Lung (tissue), 16 donors: Measurements from ENCODE around the gene BSDC1. TPM values are rescaled to one million over a fixed set of nuclear protein-coding genes. Genes with fewer than 3 reads are reported as not detected.
"Not testable (repeated sequence)": the region's sequence is repeated elsewhere in the genome, so short reads cannot be mapped to it uniquely, and the experiment has no call there.

Source experiments
- ATAC-seq: fragments of 200-7000 bp; cut with Tn5 transposase; one replicate; pipeline ENCODE4 v1.9.1; 2020; ENCODE audit warnings: moderate number of reproducible peaks; ENCODE audit not compliant: insufficient read depth, low FRiP score
- DNase-seq, 3 donors: peaks; one replicate each; pipeline ENCODE4 v3.0.0-alpha.2; 2013 to 2017
- H3K27ac ChIP-seq, 2 donors: one replicate each; pipeline ENCODE4 v1.5.1; 2013; ENCODE audit warnings: mild to moderate bottlenecking in 2 of 2, moderate library complexity in 2 of 2, control low read depth in 1 of 2, inconsistent platforms in 1 of 2, low read depth in 1 of 2, low read length in 1 of 2
- H3K27me3 ChIP-seq, 3 donors: one replicate each; pipeline ENCODE4 v1.5.1; 2013; ENCODE audit warnings: low read length in 2 of 3; ENCODE audit not compliant: control insufficient read depth in 3 of 3, insufficient read depth in 3 of 3
- H3K36me3 ChIP-seq, 4 donors: one replicate each; pipeline ENCODE4 v1.5.1; 2013; ENCODE audit warnings: low read length in 4 of 4, mild to moderate bottlenecking in 1 of 4, moderate library complexity in 1 of 4; ENCODE audit not compliant: control insufficient read depth in 4 of 4, insufficient read depth in 4 of 4
- H3K4me1 ChIP-seq, 5 donors: one replicate each; pipeline ENCODE4 v1.5.1; 2013; ENCODE audit warnings: low read length in 5 of 5, mild to moderate bottlenecking in 2 of 5, moderate library complexity in 1 of 5; ENCODE audit not compliant: control insufficient read depth in 5 of 5, insufficient read depth in 5 of 5
- H3K4me3 ChIP-seq: one replicate; pipeline ENCODE4 v1.5.1; 2013; ENCODE audit warnings: mild to moderate bottlenecking, control low read depth, moderate library complexity
- H3K9ac ChIP-seq, 2 donors: one replicate each; pipeline ENCODE4 v1.5.1; 2013; ENCODE audit warnings: low read length in 2 of 2, control low read depth in 1 of 2; ENCODE audit not compliant: insufficient read depth in 1 of 2
- H3K9me3 ChIP-seq, 4 donors: one replicate each; pipeline ENCODE4 v1.5.1; 2013; ENCODE audit warnings: low read length in 3 of 4, mild to moderate bottlenecking in 1 of 4, moderate library complexity in 1 of 4; ENCODE audit not compliant: control insufficient read depth in 4 of 4, insufficient read depth in 3 of 4
- CTCF ChIP-seq: IDR thresholded peaks from 2 replicates; pipeline ENCODE4 v1.5.1; 2012; ENCODE audit warnings: mild to moderate bottlenecking; ENCODE audit errors: control extremely low read depth, extremely low read depth
- WGBS, 2 donors: extraction: QIAGEN DNeasy Blood & Tissue Kit; methylation state at CpG; one replicate each; pipeline ENCODE4 v1.1.7; 2013; 5-methylcytosine and 5-hydroxymethylcytosine counted together
- long read RNA-seq, 5 donors: transcript quantifications; one replicate each; lab custom pipeline, GENCODE V29; 2026
- polyA plus RNA-seq, 2 donors: library from polyadenylated mRNA; stranded (reverse); fragments of 200-250 nt; gene quantifications; one replicate each; pipeline ENCODE4 v1.2.1, GENCODE V29; 2013
- total RNA-seq, 2 donors: library from RNA; depleted of rRNA in 1 of 2; stranded (reverse); fragments of >200 nt in 1 of 2; gene quantifications; one replicate each; pipeline ENCODE4 v1.2.1, GENCODE V29; 2014 to 2021
- donor health status: control.
- donor health status: control.
- donor health status: Bipolar disorder and iron deficiency.
- donor health status: healthy.
- donor health status: DM: yes; HTN: yes; CAD: no.

BSDC1 gene
- total RNA-seq (10 to 100 TPM; 58.7 to 80.5 TPM), polyA plus RNA-seq (10 to 100 TPM; 32.8 to 38.0 TPM)
- long read RNA-seq, donor 1, transcript BSDC1-206 (11 exons, 2,846 nt), result major isoform, 8 of 9 reads
- long read RNA-seq, donor 1, partial matches to known transcripts, result 0 of 9 reads
- long read RNA-seq, donor 1, other reads (novel, unspliced or antisense), result 0 of 9 reads
- long read RNA-seq, donor 2, partial matches to known transcripts, result 0 of 2 reads
- long read RNA-seq, donor 2, other reads (novel, unspliced or antisense), result 0 of 2 reads
- long read RNA-seq, donor 3, partial matches to known transcripts, result 0 of 3 reads
- long read RNA-seq, donor 3, other reads (novel, unspliced or antisense), result 0 of 3 reads
- long read RNA-seq, donor 4, result 0 reads
- long read RNA-seq, donor 5, partial matches to known transcripts, result 7 of 10 reads
- long read RNA-seq, donor 5, other reads (novel, unspliced or antisense), result 0 of 10 reads

GRCh38 chr1:32394141-32394889 lies at the start of gene BSDC1:
TSS of gene BSDC1 (minus strand) at chr1:32394441. CDS start at chr1:32394414, 27 bp downstream.
- peak; percentile 100 for DNase-seq
- Histone ChIP-seq H3K9ac (peak within 1 kb of the TSS; percentile 98 to 100), H3K27me3 (no peaks in the 10 kb centered on the region), H3K4me1 (peaks cover 6 to 17% (median 10%) of the 10 kb centered on the region in 5 donors), H3K4me3 (peak within 1 kb of the TSS; percentile 78), H3K27ac (peak within 1 kb of the TSS; percentile 82 to 89), H3K9me3 (no peaks in the 10 kb centered on the region), H3K36me3 (peaks cover 11 to 16% (median 14%) of the 10 kb centered on the region in 4 donors)
- 0 to 1% methylated on average over 47 to 48 of the region's 48 CpGs for WGBS, 2 donors
- peak; percentile 100 for ATAC-seq
- TF ChIP-seq CTCF, result no peak

GRCh38 chr1:32441467-32441866 lies 47.2 kb upstream of the BSDC1 start:
- 91 to 94% methylated on average over 10 of the region's 10 CpGs for WGBS, 2 donors

GRCh38 chr1:32438777-32439176 lies 44.5 kb upstream of the BSDC1 start:
- H3K9me3 ChIP-seq, H3K4me1 ChIP-seq, H3K27me3 ChIP-seq, H3K27ac ChIP-seq, H3K9ac ChIP-seq, H3K4me3 ChIP-seq, ATAC-seq, DNase-seq, H3K36me3 ChIP-seq: not testable (repeated sequence)
- WGBS, 2 donors, result 82 to 92% methylated on average over 4 of the region's 4 CpGs

More at GRCh38 chr1:32441467-32441866, 47.2 kb upstream of the BSDC1 start:
- not testable (repeated sequence) for ATAC-seq, H3K4me1 ChIP-seq, H3K27me3 ChIP-seq, H3K36me3 ChIP-seq, H3K27ac ChIP-seq, H3K9ac ChIP-seq, DNase-seq, H3K9me3 ChIP-seq, H3K4me3 ChIP-seq

- no peaks in the 10 kb centered on the region for H3K4me1 ChIP-seq
- no peak overlapping the region for H3K27ac ChIP-seq
- WGBS, 2 donors, result 48% methylated on average over 1 of the region's 1 CpG
- H3K9me3 ChIP-seq, result no peaks in the 10 kb centered on the region
- TF ChIP-seq CTCF, result no peak
- no peak for DNase-seq
- H3K36me3 ChIP-seq, result no peaks in the 10 kb centered on the region
- H3K9ac ChIP-seq, result no peak overlapping the region
- H3K27me3 ChIP-seq, result no peaks in the 10 kb centered on the region
- no peak for ATAC-seq
- H3K4me3 ChIP-seq, result no peak overlapping the region
Observed at GRCh38 chr1:32438136-32438535, 43.9 kb upstream of the BSDC1 start.
